Upper lobe of left lung (tissue), 4 donors: Measurements from ENCODE around the gene TBC1D4.

Experiments used
- CTCF ChIP-seq, 6 experiments: fragments of 450-650 bp in 4 of 6; fragments of 200-600 bp in 2 of 6; sonication (generic) in 2 of 6; IDR thresholded peaks; one replicate each; pipeline ENCODE4 v1.5.1; 2016 to 2019; ENCODE audit warnings: antibody characterized with exemption in 6 of 6
- POLR2A ChIP-seq, 4 donors: fragments of 450-650 bp; IDR thresholded peaks; one replicate each; pipeline ENCODE4 v1.5.1; 2016 to 2017; ENCODE audit warnings: antibody characterized with exemption in 4 of 4, mild to moderate bottlenecking in 2 of 4

- no peak for TF ChIP-seq CTCF (IDR thresholded peaks at IDR 0.05)
- no peak for TF ChIP-seq POLR2A (IDR thresholded peaks at IDR 0.05)
Measured at GRCh38 chr13:75474956-75475355, 7.0 kb downstream of the TBC1D4 start.
